Stomach (tissue), 9 donors: Measurements from ENCODE around the gene PLA2G4B. TPM values are rescaled to one million over a fixed set of nuclear protein-coding genes. Genes with fewer than 3 reads are reported as not detected.

Experiments used
- DNase-seq, 2 donors: peaks; one replicate each; pipeline versions ENCODE4 v3.0.0 to v3.0.0-alpha.2; 2013 to 2019
- H3K27ac ChIP-seq, 5 donors: fragments of 200-600 bp in 4 of 5; sonication (generic) in 4 of 5; one replicate each; pipeline ENCODE4 v1.5.1; 2013 to 2019; ENCODE audit warnings: mild to moderate bottlenecking in 1 of 5, moderate library complexity in 1 of 5
- H3K27me3 ChIP-seq, 3 donors: fragments of 200-600 bp; sonication (generic); one replicate each; pipeline ENCODE4 v1.5.1; 2017 to 2019; ENCODE audit warnings: mixed run types in 1 of 3
- H3K36me3 ChIP-seq, 4 donors: fragments of 200-600 bp; sonication (generic); 1 replicate in 3 of 4; 2 replicates in 1 of 4; pipeline ENCODE4 v1.5.1; 2016 to 2019
- H3K4me1 ChIP-seq, 4 donors: fragments of 200-600 bp; sonication (generic); one replicate each; pipeline ENCODE4 v1.5.1; 2016 to 2019
- H3K4me3 ChIP-seq, 4 donors: fragments of 200-600 bp; sonication (generic) in 3 of 4; one replicate each; pipeline ENCODE4 v1.5.1; 2016 to 2019; ENCODE audit warnings: mild to moderate bottlenecking in 1 of 4
- H3K9me3 ChIP-seq, 4 donors: fragments of 200-600 bp; sonication (generic); one replicate each; pipeline ENCODE4 v1.5.1; 2016 to 2019
- CTCF ChIP-seq, 7 experiments: fragments of 450-650 bp in 4 of 7; fragments of 200-600 bp in 3 of 7; sonication (generic) in 3 of 7; IDR thresholded peaks; one replicate each; pipeline ENCODE4 v1.5.1; 2016 to 2019; ENCODE audit warnings: antibody characterized with exemption in 7 of 7, control low read depth in 2 of 7, mild to moderate bottlenecking in 1 of 7
- EP300 ChIP-seq: sonication (generic); formaldehyde crosslinking; IDR thresholded peaks from one replicate; pipeline ENCODE4 v1.6.1; 2017; ENCODE audit warnings: antibody characterized with exemption
- POLR2A ChIP-seq, 4 donors: fragments of 450-650 bp; IDR thresholded peaks; one replicate each; pipeline ENCODE4 v1.6.1; 2016; ENCODE audit warnings: antibody characterized with exemption in 4 of 4, control low read depth in 2 of 4, mild to moderate bottlenecking in 1 of 4, moderate library complexity in 1 of 4
- POLR2AphosphoS5 ChIP-seq, 3 donors: sonication (generic); formaldehyde crosslinking; IDR thresholded peaks; one replicate each; pipeline ENCODE4 v1.6.1; 2016; ENCODE audit warnings: antibody characterized with exemption in 3 of 3
- WGBS, 5 donors: extraction: QIAGEN DNeasy Blood & Tissue Kit in 3 of 5; methylation state at CpG; one replicate each; pipeline versions ENCODE4 v1.1.5 to v1.1.7; 2013 to 2018; 5-methylcytosine and 5-hydroxymethylcytosine counted together
- intact Hi-C: fragments of 100-400 bp; cut with DNase I; formaldehyde crosslinking; loops from one replicate; pipeline ENCODE4 v1.15.1; 2023; ENCODE audit warnings: low total_unique reads
- polyA plus RNA-seq, 3 donors: library from polyadenylated mRNA; stranded (reverse); fragments of 200-250 nt; gene quantifications; one replicate each; pipeline ENCODE4 v1.2.3, GENCODE V29; 2013
- total RNA-seq, 5 donors: library from RNA; depleted of rRNA; stranded (reverse); fragments of >200 nt; gene quantifications; one replicate each; pipeline versions ENCODE4 v1.1.0 to v1.2.3, GENCODE V29; 2014 to 2016
- donor health status: healthy with polysubstance abuse.
- donor health status: Bipolar disorder and iron deficiency.
- donor health status: healthy.

PLA2G4B gene
- total and polyA plus RNA-seq, 8 donors, result 2.6 to 71.2 (median 14.0) TPM

- TF ChIP-seq POLR2A (IDR thresholded peaks at IDR 0.05), result no peak
- no peak for TF ChIP-seq CTCF (IDR thresholded peaks at IDR 0.05)
- TF ChIP-seq EP300, result no peak
- H3K27me3 ChIP-seq, result no peaks in the 10 kb centered on the region
- intact Hi-C loops, result loop anchor here (5.0 kb wide), 1 partner anchor 39 kb away; the partner anchor contains the start of gene MAPKBP1
- no peaks in the 10 kb centered on the region for H3K9me3 ChIP-seq
- H3K27ac ChIP-seq, result no peak overlapping the region
- peaks cover 3 to 25% (median 11%) of the 10 kb centered on the region in 4 donors for H3K4me1 ChIP-seq
- WGBS, 5 donors, result 92 to 95% (median 94%) methylated on average over 5 of the region's 5 CpGs
- no peak for DNase-seq
- no peak overlapping the region for H3K4me3 ChIP-seq
- peaks cover 28 to 52% (median 43%) of the 10 kb centered on the region in 4 donors for H3K36me3 ChIP-seq
These were observed 27.8 kb upstream of the PLA2G4B start for GRCh38 chr15:41810651-41811431.

GRCh38 chr15:41811432-41812195 lies 27.0 kb upstream of the PLA2G4B start:
- WGBS, 5 donors, result 45 to 50% (median 47%) methylated on average over 15 to 18 of the region's 18 CpGs
- peak; percentile 89 to 94 for DNase-seq
- H3K4me3 ChIP-seq, result no peak overlapping the region
- H3K36me3 ChIP-seq, result peaks cover 31 to 60% (median 51%) of the 10 kb centered on the region in 4 donors
- no peak for TF ChIP-seq POLR2A (IDR thresholded peaks at IDR 0.05)
- TF ChIP-seq CTCF (IDR thresholded peaks at IDR 0.05), result peak in 5 of 7 experiments; percentile 70 to 90 (median 88)
- TF ChIP-seq EP300, result no peak
- TF ChIP-seq POLR2AphosphoS5 (IDR thresholded peaks at IDR 0.05), result peak in 1 of 3 donors; percentile 62
- no peak overlapping the region for H3K27ac ChIP-seq
- H3K4me1 ChIP-seq, result peaks cover 2 to 18% (median 6%) of the 10 kb centered on the region in 4 donors
- no peaks in the 10 kb centered on the region for H3K9me3 ChIP-seq
- H3K27me3 ChIP-seq, result no peaks in the 10 kb centered on the region
- intact Hi-C loops, result loop anchor here (5.0 kb wide), 1 partner anchor 39 kb away; the partner anchor contains the start of gene MAPKBP1

GRCh38 chr15:41812820-41813375 lies 25.7 kb upstream of the PLA2G4B start:
- Histone ChIP-seq H3K27ac (no peak overlapping the region), H3K9me3 (no peaks in the 10 kb centered on the region), H3K27me3 (no peaks in the 10 kb centered on the region), H3K36me3 (peaks cover 44 to 73% (median 64%) of the 10 kb centered on the region in 4 donors), H3K4me3 (no peak overlapping the region), H3K4me1 (peaks cover 0 to 13% (median 4%) of the 10 kb centered on the region in 4 donors)
- 88 to 94% (median 93%) methylated on average over 11 of the region's 11 CpGs for WGBS, 5 donors
- no peak for TF ChIP-seq CTCF (IDR thresholded peaks at IDR 0.05)
- TF ChIP-seq EP300, result no peak
- no peak for TF ChIP-seq POLR2A (IDR thresholded peaks at IDR 0.05)
- TF ChIP-seq POLR2AphosphoS5 (IDR thresholded peaks at IDR 0.05), result no peak
- DNase-seq, result no peak
- intact Hi-C loops, result loop anchor here (5.0 kb wide), 1 partner anchor 41 kb away; the partner anchor contains the start of gene MAPKBP1

- WGBS, 5 donors, result 86 to 98% (median 94%) methylated on average over 8 of the region's 8 CpGs
- intact Hi-C loops, result loop anchor here (5.0 kb wide), 1 partner anchor 41 kb away; the partner anchor contains the start of gene MAPKBP1
- no peaks in the 10 kb centered on the region for H3K27me3 ChIP-seq
- H3K36me3 ChIP-seq, result peaks cover 49 to 74% (median 68%) of the 10 kb centered on the region in 4 donors
- no peak overlapping the region for H3K27ac ChIP-seq
- TF ChIP-seq CTCF (IDR thresholded peaks at IDR 0.05) (no peak), POLR2A (IDR thresholded peaks at IDR 0.05) (no peak), EP300 (no peak), POLR2AphosphoS5 (IDR thresholded peaks at IDR 0.05) (no peak)
- DNase-seq, result no peak
- H3K9me3 ChIP-seq, result no peaks in the 10 kb centered on the region
- peaks cover 0 to 13% (median 4%) of the 10 kb centered on the region in 4 donors for H3K4me1 ChIP-seq
- no peak overlapping the region for H3K4me3 ChIP-seq
These were observed 25.2 kb upstream of the PLA2G4B start for GRCh38 chr15:41813426-41813825.
